Measurements from ENCODE around the gene MOB2.

MOB2 gene

DNA sequence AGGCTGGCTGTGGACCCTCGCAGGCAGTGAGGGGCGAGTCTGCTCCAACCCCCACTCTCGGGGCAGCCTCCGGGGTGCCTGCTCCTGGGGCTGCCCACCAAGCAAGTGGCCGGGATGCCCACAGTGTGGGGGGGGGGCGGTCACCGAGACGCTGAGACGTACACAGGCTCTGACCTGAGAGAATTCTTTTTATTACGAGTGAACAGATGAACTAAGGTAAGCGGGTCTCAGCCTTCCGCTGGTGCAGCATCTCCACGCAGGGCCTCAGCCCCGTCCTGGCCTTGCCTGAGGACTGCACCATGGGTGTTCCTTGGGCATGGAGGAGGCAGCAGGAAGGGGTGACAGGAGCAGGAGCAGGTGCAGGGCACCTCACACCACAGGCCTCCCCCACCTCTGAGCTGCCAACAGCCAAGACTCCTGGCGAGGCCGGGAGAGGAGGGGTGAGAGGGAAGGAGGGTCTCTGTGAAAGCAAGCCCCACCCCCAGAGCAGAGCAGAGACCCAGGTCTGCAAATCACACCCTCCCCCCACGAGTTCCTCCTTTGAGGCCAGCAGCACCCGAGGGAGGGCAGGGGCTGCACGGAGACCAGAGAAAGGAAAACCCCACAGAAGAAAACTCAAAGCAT, 17.2 kb downstream of the MOB2 start:
- Histone ChIP-seq H3K4me2 (ENCODE audit: low read depth, low read length, poor library complexity, severe bottlenecking) (no peak overlapping the region), H3K4me1 (ENCODE audit: insufficient read depth, low read length, poor library complexity, severe bottlenecking) (no peaks in the 10 kb centered on the region), H3K9ac (ENCODE audit: low read depth, low read length, poor library complexity, severe bottlenecking) (no peak overlapping the region), H2AFZ (ENCODE audit: low read length) (no peak overlapping the region), H4K20me1 (ENCODE audit: insufficient read depth, low read length, poor library complexity, severe bottlenecking) (no peaks in the 10 kb centered on the region), H3K79me2 (ENCODE audit: insufficient read depth, low read length) (no peaks in the 10 kb centered on the region), H3K9me2 (replicated peaks; ENCODE audit: low read depth, low read length) (no peaks in the 10 kb centered on the region), H3F3A (ENCODE audit: low read depth) (no peaks in the 10 kb centered on the region), H3K4me3 (ENCODE audit: low read length, poor library complexity, severe bottlenecking) (no peak overlapping the region), H3K9me3 (ENCODE audit: insufficient read depth, low read depth, low read length) (no peaks in the 10 kb centered on the region), H3K36me3 (ENCODE audit: insufficient read depth, low read length) (peaks cover 12% of the 10 kb centered on the region; the same call in 1 of the 2 replicates), H3K27me3 (ENCODE audit: insufficient read depth, low read length, poor library complexity, severe bottlenecking) (no peaks in the 10 kb centered on the region)
- TF ChIP-seq EZH2phosphoT487 (IDR thresholded peaks at IDR 0.05; ENCODE audit: borderline replicate concordance): no peak
- TF ChIP-seq CTCF (conservative IDR thresholded peaks at IDR 0.05; ENCODE audit: low read length): no peak

- H3K9me2 ChIP-seq (replicated peaks; ENCODE audit: low read depth, low read length): no peaks in the 10 kb centered on the region
- H3K4me1 ChIP-seq (ENCODE audit: insufficient read depth, low read length, poor library complexity, severe bottlenecking): no peaks in the 10 kb centered on the region
- H2AFZ ChIP-seq (ENCODE audit: low read length): no peak overlapping the region
- peaks cover 11% of the 10 kb centered on the region; the same call in 1 of the 2 replicates for H3K36me3 ChIP-seq (ENCODE audit: insufficient read depth, low read length)
- H3K4me3 ChIP-seq (ENCODE audit: low read length, poor library complexity, severe bottlenecking): no peak overlapping the region
- no peaks in the 10 kb centered on the region for H3F3A ChIP-seq (ENCODE audit: low read depth)
- H3K79me2 ChIP-seq (ENCODE audit: insufficient read depth, low read length): no peaks in the 10 kb centered on the region
- H4K20me1 ChIP-seq (ENCODE audit: insufficient read depth, low read length, poor library complexity, severe bottlenecking): no peaks in the 10 kb centered on the region
- H3K9me3 ChIP-seq (ENCODE audit: insufficient read depth, low read depth, low read length): no peaks in the 10 kb centered on the region
- H3K4me2 ChIP-seq (ENCODE audit: low read depth, low read length, poor library complexity, severe bottlenecking): no peak overlapping the region
- H3K9ac ChIP-seq (ENCODE audit: low read depth, low read length, poor library complexity, severe bottlenecking): no peak overlapping the region
- no peaks in the 10 kb centered on the region for H3K27me3 ChIP-seq (ENCODE audit: insufficient read depth, low read length, poor library complexity, severe bottlenecking)
- TF ChIP-seq EZH2phosphoT487 (IDR thresholded peaks at IDR 0.05; ENCODE audit: borderline replicate concordance): no peak
- TF ChIP-seq CTCF (conservative IDR thresholded peaks at IDR 0.05; ENCODE audit: low read length): no peak
Observed at GRCh38 chr11:1468473-1469066, 18.0 kb downstream of the MOB2 start.

GRCh38 chr11:1468002-1468401, 18.6 kb downstream of the MOB2 start:
- Histone ChIP-seq H3K4me2 (ENCODE audit: low read depth, low read length, poor library complexity, severe bottlenecking) (no peak overlapping the region), H3K9me3 (ENCODE audit: insufficient read depth, low read depth, low read length) (no peaks in the 10 kb centered on the region), H2AFZ (ENCODE audit: low read length) (no peak overlapping the region), H3K9ac (ENCODE audit: low read depth, low read length, poor library complexity, severe bottlenecking) (no peak overlapping the region), H4K20me1 (ENCODE audit: insufficient read depth, low read length, poor library complexity, severe bottlenecking) (no peaks in the 10 kb centered on the region), H3K27me3 (ENCODE audit: insufficient read depth, low read length, poor library complexity, severe bottlenecking) (no peaks in the 10 kb centered on the region), H3K36me3 (ENCODE audit: insufficient read depth, low read length) (peaks cover 6% of the 10 kb centered on the region; the same call in 1 of the 2 replicates), H3K4me3 (ENCODE audit: low read length, poor library complexity, severe bottlenecking) (no peak overlapping the region), H3K79me2 (ENCODE audit: insufficient read depth, low read length) (no peaks in the 10 kb centered on the region), H3F3A (ENCODE audit: low read depth) (no peaks in the 10 kb centered on the region), H3K9me2 (replicated peaks; ENCODE audit: low read depth, low read length) (no peaks in the 10 kb centered on the region), H3K4me1 (ENCODE audit: insufficient read depth, low read length, poor library complexity, severe bottlenecking) (no peaks in the 10 kb centered on the region)
- no peak for TF ChIP-seq EZH2phosphoT487 (IDR thresholded peaks at IDR 0.05; ENCODE audit: borderline replicate concordance)
- no peak for TF ChIP-seq CTCF (conservative IDR thresholded peaks at IDR 0.05; ENCODE audit: low read length)
